Measurements from ENCODE around the gene PRKN.

The PRKN gene

DNA sequence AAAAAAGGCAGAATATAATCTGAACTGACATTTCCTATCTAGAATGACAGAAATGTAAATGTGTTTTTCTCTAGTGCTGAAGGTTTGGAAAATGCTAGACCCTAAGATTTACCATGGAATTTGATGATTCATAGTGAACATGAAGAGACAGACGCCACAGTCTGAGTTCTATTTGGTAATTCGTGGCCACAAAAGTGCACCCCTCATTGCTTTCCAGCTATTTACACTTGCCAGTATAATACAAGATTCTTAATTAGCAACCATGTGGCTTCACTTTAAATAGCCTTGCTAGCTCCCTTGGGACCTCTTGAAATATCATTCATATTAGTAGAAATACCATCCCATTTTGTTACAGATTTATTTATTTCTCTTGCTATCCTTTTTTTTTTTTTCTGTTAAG lies 636.8 kb downstream of the PRKN start:
- DNase-seq, result no peak

DNA sequence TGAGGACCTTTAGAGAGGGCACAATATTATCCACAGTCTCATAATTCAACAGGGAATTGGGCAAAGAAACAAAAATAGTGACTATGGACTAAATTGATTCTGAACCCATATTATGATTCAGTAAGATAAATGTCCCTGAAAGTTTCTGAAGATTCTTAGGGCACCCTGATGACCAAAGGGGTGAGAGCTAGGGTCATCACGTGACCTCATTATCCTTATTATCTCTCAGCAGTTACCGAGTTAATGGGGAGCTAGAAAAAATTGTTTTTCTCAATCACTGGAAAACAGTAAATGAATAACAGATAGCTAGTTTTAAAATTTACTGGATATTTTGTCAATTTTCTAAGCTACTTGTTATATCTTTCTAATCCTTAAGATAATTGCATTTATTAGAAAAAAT lies 639.5 kb downstream of the PRKN start:
- no peak for DNase-seq

DNA sequence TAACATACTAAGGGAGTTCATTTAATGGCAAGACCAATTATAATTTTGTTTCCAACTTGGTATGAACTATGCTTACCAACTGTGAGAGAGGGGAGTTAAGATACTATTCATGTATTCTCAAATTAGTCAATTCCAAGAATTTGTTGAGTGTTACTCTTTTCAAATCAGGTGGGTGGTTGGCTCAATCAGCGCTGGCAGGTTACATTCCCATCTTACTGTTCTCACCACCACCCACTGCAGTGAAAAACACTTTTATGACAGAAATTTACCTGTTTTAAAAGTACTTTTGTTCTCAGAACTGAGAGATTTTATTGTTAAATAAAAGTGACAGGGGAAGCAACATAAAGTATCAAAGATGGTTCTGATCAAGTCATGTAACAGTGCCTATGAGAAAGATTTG lies 642.0 kb downstream of the PRKN start:
- DNase-seq, result no peak

DNA sequence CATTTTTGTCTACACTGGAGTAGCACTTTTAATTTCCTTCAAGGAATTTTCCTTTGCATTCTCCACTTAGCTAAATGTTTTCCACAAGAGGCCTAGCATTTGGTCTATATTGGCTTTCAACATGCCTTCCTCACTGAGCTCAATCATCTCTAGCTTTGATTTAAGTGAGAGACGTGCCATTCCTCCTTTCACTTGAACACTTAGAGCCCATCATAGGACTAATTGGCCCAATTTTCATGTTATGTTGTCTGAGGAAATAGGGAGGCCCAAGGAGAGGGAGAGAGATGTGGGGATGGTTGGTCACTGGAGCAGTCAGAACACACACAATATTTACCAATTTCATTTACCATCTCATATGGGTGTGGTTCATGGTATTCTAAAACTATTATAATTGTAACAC lies 645.0 kb downstream of the PRKN start:
- no peak for DNase-seq

DNA sequence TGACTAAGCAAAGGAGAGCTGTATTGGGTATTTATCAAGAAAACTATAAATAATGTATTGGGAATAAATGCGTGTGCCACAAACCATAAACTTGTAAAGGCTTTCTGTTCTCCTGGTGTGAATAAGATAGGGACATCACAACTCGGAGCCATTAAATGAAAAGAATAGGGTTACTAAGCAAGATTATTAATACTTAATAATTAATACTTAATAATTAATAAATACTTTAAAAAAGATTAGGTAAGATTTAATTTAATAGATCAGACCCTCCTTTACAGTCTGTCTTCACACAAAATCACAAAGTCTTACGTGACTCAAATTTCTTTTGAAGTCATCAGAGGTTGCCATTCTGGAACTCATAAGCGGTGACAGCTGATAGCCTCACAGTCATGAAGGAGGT lies 648.9 kb downstream of the PRKN start:
- DNase-seq, result no peak

DNA sequence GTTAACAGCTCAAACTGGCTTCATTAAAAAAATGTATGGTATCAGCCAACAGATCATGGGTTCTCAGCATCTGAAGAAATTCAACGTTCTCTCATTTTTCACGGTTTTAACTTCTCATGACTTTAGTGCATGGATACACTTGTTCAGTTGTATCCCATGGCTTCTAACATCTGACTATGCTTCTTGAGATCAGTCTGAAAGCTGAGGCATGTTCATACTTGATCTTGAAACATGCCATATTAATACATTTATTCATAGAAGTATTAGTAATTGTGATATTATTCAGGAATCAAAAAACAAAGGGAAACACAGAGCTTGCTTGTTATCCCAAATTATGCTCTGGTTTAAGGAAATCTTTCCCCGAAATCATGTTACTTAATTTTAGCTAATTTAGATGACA lies 649.4 kb downstream of the PRKN start:
- DNase-seq, result no peak

DNA sequence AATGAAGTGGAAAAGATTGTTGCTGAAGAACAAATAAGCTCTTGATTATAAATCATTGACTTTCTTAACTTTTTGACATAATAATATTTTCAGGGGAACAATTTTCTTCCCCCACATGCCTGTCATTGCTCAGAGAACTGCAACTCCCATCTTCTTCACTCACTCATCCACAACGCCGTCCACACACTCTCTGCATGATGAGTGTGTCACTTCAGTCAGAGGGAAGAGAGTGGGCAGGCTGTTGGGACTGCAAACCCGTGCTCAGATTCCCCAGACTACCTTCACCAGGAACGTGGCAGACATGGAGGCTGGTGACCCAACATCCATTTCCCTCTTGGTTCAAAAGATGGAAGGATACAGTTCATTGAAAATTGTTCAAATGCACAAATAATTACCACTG lies 650.8 kb downstream of the PRKN start:
- no peak for DNase-seq

DNA sequence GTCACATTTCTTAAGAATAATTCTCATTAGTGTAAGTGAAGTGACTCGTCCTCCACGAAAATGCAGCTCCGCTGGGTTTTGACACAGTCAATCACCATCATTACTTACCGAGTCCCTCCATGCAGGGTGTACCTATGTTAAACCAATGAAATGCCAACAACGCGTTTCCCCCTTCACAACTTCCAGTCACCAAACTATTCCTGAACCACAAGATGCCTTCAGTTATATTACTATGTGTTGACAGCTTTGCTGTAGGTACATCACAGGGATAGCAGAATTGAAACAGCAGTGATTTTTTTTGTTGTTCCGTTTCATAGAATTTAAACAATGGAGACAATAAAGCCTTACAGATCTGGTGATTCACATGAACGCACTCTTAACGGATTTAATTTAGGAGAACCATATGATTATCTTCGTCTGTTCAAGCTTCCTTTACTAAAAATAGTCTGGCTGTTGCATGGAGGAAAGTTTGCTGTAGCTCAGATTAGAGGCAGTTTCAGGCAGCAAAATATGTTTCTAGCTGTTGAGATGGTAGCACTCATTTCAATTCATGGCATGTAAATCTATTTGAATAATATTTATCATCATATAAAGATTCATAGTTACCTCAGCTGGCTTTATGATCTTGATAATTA lies 652.8 kb downstream of the PRKN start:
- DNase-seq, result no peak

DNA sequence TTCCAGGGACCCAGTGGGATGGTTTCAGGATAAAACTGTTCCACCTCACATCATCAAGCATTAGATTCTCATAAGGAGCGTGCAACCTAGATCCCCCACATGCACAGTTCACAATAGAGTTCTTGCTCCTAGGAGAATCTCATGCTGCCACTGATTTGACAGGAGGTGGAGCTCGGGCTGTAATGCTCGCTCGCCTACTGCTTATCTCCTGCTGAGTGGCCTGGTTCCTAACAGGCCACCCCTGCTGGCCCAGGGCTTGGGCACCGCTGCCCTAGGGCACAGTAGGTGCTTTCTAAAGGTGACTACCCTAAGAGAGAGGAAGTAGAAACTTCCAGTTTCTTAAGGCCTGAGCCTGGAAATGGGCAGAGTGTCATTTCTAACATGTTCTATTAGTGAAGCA lies 656.9 kb downstream of the PRKN start:
- DNase-seq, result no peak

DNA sequence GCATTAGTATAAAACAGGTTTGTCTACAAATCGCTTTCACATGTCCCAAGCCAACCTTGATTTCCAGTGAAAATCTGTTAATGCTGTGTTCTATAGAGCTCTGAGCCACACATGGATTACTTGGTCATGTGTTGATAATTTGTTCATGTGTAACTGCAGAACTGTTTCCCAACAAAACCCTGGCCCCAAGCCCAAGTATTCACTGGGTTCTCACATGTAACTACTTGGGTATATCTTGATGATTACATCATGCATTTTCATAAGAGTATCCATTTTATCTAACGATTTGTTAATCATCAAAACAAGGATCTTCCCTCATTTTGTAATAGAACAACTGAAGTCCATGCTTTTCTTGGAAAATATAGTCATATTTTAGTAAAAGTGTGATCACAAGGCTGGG lies 657.6 kb downstream of the PRKN start:
- DNase-seq, result no peak

DNA sequence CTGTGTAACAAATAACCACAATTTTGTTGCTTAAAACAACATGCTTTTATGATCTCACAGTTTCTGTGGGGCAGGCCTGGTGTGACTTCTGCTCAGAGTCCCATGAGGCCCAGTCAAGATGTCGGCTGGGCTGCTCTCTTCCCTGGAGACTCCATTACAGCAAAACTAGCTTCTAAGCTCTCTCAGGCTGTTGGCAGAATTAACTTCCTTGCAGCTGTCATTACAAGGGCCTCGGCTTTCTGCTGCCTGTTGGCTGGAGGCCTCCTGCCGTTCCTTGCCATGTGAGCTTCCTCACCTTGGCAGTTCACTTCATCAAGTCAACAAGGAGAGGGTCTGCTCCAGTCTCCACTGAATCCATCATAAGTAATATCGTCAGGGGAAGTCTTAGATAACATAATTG lies 659.2 kb downstream of the PRKN start:
- no peak for DNase-seq

DNA sequence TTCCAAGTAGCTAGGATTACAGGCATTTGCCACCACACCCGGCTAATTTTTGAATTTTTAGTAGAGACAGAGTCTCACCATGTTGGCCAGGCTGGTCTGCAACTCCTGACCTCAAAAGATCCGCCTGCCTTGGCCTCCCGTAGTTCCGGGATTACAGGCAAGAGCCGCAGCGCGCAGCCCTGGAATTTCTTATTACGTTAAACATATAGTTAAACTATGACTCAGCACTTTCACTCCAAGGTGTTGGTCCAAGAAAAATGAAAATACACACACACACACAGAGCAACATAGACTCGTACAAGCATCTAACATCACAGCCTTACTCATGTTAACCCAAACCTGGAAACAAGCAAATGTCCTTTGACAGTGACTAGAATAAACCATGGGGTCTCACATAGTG lies 663.9 kb downstream of the PRKN start:
- DNase-seq, result no peak

DNA sequence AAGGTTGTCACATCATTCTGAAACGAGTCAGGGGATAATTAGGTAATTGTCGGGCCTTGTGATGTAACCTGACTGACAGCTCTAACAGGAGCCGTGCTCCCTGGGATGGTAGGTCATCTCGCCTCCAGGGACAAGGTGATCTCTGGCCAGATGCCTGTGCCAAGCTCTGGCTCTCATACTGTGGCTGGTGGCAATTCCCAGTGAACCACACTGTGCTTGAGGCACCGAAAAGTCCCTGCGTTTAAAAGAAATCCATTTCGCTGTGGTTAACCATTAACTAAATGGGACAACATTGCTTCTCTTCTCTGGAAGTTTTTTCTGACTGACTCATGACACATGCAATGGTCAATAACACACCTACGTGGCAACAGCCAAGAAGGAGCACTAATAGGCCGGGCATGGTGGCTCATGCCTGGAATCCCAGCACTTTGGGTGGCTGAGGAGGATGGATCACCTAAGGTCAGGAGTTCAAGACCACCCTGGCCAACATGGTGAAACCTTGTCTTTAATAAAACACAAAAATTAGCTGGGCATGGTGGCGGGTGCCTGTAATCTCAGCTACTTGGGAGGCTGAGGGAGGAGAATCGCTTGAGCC lies 669.2 kb downstream of the PRKN start:
- DNase-seq, result no peak

DNA sequence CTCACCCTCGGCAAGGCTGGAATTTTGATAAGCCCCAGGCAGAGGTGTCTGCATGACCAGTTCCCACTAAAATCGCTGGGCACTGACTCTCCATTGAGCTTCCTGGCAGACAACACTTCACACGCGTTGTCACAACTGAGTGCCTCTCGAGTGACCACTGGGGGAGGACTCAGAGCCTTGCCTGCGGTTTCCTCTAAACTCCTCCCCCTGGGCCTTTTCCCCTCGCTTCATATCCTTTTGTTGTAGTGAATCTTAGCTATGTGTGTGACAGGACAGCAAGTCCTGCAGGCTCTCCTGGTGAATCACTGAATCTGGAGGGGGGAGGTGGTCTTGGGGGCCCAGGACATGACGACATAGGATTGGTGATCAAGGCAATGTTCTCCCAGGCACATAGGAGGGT lies 670.8 kb downstream of the PRKN start:
- no peak for DNase-seq

DNA sequence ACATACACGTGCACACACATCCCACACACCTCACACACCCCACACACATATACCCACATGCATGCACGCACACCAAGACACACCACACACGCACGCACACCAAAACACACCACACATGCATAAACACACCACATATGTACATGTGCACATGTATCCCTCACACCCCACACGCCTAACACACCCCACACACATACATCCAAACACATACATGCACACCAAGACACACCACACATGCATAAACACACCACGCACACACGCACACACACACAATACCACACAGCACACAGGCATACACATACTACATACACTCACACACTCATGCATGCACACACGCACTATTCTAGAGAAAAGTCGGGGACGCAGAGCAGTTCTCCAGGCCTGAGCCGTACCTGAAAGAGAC lies 671.5 kb downstream of the PRKN start:
- DNase-seq, result no peak

DNA sequence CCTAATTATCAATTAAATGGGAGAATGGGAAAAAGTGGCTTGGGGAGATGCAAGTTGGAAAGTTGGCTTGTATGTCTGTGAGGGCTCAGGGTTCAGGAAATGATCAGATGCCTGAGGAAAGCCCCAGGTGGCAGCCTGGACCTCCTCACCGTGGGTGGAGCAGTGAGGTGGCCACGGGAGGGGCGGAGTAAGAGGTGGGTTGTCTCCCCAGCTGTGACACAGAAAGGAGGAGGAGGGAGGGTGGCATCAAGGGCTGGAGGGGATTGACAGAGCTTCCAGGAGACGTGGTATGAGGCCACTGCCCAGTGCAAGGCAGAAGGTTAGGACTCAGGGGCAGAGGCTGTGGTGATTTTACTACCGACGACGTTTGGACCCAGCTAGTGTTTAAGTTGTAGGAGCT lies 672.2 kb downstream of the PRKN start:
- DNase-seq, result no peak

DNA sequence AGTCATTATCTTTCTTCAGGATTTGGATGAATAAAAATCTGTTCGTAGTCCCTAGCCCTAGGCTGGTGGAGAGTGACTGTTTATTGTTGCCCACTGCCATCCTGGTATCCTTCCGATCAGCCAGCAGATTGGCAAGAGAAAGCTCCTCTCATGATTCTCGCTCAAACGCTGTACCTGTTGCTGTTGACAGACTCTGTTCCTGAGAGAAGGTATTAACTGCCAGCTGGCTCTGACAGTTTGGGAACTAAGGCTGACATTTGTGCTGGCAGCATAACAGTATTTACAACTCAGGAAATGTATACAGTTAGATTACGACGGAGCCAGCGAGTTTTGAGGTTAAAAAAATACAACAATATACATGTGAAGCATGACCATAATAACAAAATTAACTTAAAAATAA lies 674.5 kb downstream of the PRKN start:
- DNase-seq, result no peak

DNA sequence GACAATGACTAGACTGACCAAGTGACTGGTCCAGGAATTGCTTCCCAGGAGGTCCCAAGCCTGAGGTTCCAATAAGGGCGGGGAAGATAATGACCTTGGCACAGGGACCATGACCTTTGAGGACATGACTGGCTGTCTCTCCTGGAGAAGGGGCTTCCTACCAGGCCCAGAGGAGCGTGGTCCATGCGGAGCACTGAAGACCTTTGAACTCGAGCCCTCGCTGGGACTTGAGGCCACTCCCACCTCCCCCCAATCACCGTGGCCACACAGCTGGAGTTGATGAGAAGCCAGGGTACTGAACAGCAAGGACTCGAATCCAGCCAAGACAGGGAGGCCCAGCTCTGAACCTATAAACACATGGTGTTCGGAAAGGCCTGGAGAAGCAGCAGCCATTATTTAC lies 677.0 kb downstream of the PRKN start:
- no peak for DNase-seq

DNA sequence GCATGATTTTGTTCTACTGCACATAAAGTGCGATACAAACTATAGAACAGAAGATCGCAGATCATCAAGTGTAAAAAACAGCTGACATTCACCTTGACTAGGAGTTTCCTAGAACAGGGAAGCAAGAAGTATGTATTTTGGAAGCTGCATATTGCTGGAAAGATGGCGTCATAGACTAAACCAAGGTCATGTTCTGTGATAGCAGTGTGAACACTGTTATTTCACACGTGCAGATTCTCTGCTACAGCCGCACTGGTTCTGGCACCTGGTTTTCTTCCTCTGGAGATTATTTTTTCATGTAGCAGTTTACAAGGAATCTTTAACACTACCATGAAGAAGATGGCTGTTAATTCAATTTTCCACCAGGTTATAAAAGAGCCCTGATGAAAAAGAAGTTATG lies 681.2 kb downstream of the PRKN start:
- no peak for DNase-seq

DNA sequence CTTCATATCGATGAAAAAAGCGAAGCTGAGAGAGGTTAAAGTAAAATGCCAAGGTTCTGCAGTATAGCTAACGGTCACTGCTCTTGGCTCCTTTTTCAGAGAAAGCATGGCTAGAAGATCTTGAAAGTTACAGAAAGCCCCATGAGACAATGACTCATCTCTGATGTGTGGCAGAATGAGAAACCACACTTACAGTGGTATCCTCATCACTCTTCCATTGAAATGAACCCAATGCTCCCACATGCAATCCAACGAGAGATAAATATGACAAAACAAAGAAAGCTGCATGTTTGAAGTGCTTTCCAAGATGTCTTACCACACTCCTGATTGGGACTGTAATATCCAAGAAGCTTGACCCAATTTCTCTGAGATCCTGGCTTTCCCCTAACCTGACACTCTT lies 694.9 kb downstream of the PRKN start:
- no peak for DNase-seq

DNA sequence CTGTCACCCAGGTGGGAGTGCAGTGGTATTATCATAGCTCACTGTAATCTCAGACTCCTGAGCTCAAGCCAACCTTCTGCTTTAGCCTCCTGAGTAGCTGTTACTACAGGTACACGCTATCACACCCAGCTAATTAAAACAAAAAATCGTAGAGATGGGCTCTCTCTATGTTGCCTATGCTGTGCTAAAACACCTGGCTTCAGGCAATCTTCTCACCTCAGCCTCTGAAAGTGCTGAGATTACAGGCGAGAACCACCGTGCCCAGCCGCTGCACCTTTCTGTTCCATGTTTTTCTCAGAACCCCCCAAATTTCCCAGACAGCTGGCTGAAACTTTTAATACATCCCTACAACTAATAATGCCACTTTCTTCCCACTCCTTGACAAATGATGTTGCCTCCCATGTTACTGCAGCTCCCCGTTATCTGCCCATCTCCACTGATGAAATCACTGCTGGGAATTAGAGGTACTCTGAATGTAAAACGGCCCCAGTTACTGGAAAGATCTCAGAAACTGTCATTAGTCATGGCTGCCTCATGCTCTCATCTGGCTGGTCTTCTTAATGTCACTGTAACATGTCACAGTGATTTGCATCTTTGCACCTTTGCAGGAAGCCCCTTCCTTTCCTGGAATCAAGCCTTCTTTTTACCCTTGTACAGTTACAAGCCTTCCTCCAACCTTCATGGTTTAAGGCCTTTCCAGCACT lies 697.5 kb downstream of the PRKN start:
- DNase-seq, result no peak

DNA sequence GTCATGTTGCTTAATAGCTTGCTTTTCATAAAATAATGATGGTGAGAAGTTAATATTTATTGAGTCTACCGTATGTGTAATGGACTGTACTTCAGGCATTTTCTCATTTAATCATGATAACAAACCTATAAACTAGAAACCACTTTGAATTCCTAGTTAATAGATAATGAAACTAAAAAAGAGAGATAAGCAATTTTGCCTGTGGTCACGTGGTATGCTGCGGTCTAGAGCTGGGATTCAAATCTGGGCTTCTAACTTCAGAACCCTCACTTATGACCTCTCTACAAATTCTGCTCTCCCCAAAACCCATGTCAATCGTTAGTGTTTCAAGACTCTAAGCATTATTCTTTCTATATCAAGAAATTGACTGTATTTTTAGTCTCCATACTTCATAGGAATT lies 700.7 kb downstream of the PRKN start:
- no peak for DNase-seq

DNA sequence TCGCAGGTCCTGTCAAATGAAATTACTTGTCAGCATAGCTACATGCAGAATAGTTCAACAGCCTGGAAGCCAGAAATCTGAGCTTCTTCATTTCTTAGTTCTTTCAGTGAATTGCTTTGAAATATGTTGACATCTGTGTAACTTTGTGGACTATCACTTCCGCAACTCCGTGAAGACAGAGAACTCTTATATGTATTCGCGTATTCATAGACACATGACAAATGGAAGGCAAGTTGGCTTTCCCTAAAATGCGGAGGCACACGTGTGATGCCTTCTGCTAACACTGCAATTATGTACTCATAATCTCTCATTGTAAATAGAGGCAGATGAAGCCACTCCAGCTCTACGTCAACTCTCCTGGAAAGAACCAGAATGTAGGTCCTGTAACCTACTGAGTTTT lies 701.5 kb downstream of the PRKN start:
- no peak for DNase-seq

DNA sequence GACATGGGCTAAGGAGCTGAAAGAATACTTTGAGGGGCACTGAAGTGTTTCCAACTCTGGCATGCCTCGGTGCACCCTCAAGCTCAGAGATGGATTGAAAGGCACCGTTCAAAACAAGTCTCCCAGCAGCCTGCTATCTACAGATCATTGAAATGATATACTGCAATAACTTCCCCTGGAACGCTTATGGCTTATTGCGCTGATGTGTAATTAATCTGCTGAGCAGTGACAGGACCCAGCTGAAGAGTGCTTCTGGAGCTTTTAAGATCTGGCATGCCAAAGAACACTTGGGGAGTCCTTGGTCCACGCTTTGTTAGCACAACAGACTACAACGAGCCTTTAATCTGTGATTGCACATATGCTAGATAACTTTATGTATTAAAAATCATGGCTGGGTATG lies 708.2 kb downstream of the PRKN start:
- no peak for DNase-seq

DNA sequence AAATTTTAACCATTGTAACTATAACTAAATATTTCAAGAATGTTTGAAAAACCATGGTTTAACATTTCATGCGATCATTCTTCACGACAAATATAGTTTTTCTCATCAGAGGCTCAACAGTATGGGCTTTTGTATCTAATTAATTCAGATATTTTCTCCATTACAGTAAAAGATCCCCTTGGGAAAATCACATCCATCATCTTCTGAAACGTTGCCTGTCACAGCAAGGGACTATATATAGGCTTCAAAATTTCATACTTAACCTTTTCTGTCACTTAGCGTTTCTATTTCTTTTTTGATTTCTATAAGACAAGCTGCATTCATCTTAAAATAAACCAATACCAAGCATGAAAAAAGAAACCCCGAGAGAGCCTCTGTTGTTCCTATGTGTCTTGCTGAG lies 710.0 kb downstream of the PRKN start:
- DNase-seq, result no peak
